ENCODE measurements around the gene PKM.

GRCh38 chr15:72201391-72201921 lies 29.5 kb downstream of the PKM start:
- TF ChIP-seq POLR2AphosphoS5 (IDR thresholded peaks at IDR 0.05), result no peak
- TF ChIP-seq CTCF (IDR thresholded peaks at IDR 0.05), result no peak
- no peak for TF ChIP-seq POLR2A (IDR thresholded peaks at IDR 0.05)

Measured in upper lobe of left lung (tissue), 4 donors.